ENCODE data around the gene LURAP1L. TPM values are rescaled to one million over a fixed set of nuclear protein-coding genes. Genes with fewer than 3 reads are reported as not detected.

The LURAP1L gene
- total RNA-seq, 1 experiment from 2014 or later: 1.7 TPM

GRCh38 chr9:12851341-12852090, 76.7 kb downstream of the LURAP1L start:
- Mint-ChIP-seq H3K4me1 (peaks cover 8% of the 10 kb centered on the region), H3K36me3 (no peaks in the 10 kb centered on the region), H3K4me3 (no peak overlapping the region), H3K27ac (no peak overlapping the region), H3K9me3 (peaks cover 13% of the 10 kb centered on the region), H3K27me3 (ENCODE audit: low read depth) (no peaks in the 10 kb centered on the region; the same call in 1 of the 2 replicates)
- TF ChIP-seq NR1H2 (CRISPR knock-in tag; IDR thresholded peaks at IDR 0.05) (no peak), CBFB (CRISPR knock-in tag; IDR thresholded peaks at IDR 0.05; ENCODE audit: low read depth) (no peak), JAZF1 (CRISPR knock-in tag; IDR thresholded peaks at IDR 0.05) (no peak)
- ChIA-PET POLR2A (no interaction called here), CTCF (interaction anchor here (0.8 kb wide), 1 partner anchor 33 kb away, joined by 3 read pairs; no protein-coding TSS in a partner anchor)
- no peak for DNase-seq (ENCODE audit: low spot score)
- no peak for ATAC-seq

GRCh38 chr9:12853051-12853450, 78.2 kb downstream of the LURAP1L start:
- Mint-ChIP-seq H3K36me3 (no peaks in the 10 kb centered on the region), H3K4me3 (no peak overlapping the region), H3K27me3 (ENCODE audit: low read depth) (no peaks in the 10 kb centered on the region; the same call in 1 of the 2 replicates), H3K9me3 (peaks cover 3% of the 10 kb centered on the region), H3K27ac (no peak overlapping the region), H3K4me1 (peaks cover 16% of the 10 kb centered on the region)
- POLR2A ChIA-PET: no interaction called here
- CTCF ChIA-PET: no interaction called here
- ATAC-seq (no peak), DNase-seq (ENCODE audit: low spot score) (no peak)
- TF ChIP-seq JUN (CRISPR knock-in tag; IDR thresholded peaks at IDR 0.05): no peak
- TF ChIP-seq ZNF263 (CRISPR knock-in tag; IDR thresholded peaks at IDR 0.05; ENCODE audit: low read depth): no peak

DNA sequence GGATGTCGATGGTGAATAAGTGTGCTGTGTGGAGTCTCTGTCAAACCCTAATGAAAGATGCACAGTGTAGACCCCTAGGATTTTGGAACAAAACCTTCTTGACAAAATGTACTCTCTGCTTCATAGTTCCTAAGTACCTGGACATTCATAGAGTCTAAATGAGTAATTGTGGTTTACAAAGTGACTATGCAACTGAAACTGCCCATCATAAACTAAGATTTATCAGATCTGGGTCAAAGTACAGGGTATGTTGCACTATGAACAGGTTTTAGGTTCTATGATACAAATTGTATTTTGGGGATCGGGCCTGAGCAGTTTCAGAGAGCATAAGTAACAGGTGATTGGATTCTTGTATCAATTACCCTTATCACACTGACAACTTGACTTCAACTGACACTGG, 79.4 kb downstream of the LURAP1L start:
- Mint-ChIP-seq H3K9me3 (no peaks in the 10 kb centered on the region), H3K36me3 (no peaks in the 10 kb centered on the region), H3K27me3 (ENCODE audit: low read depth) (no peaks in the 10 kb centered on the region; the same call in 1 of the 2 replicates), H3K4me1 (peaks cover 16% of the 10 kb centered on the region), H3K27ac (no peak overlapping the region), H3K4me3 (no peak overlapping the region)
- no peak for DNase-seq (ENCODE audit: low spot score)
- POLR2A ChIA-PET: no interaction called here
- CTCF ChIA-PET: no interaction called here
- no peak for ATAC-seq
- TF ChIP-seq, protein P1, sequence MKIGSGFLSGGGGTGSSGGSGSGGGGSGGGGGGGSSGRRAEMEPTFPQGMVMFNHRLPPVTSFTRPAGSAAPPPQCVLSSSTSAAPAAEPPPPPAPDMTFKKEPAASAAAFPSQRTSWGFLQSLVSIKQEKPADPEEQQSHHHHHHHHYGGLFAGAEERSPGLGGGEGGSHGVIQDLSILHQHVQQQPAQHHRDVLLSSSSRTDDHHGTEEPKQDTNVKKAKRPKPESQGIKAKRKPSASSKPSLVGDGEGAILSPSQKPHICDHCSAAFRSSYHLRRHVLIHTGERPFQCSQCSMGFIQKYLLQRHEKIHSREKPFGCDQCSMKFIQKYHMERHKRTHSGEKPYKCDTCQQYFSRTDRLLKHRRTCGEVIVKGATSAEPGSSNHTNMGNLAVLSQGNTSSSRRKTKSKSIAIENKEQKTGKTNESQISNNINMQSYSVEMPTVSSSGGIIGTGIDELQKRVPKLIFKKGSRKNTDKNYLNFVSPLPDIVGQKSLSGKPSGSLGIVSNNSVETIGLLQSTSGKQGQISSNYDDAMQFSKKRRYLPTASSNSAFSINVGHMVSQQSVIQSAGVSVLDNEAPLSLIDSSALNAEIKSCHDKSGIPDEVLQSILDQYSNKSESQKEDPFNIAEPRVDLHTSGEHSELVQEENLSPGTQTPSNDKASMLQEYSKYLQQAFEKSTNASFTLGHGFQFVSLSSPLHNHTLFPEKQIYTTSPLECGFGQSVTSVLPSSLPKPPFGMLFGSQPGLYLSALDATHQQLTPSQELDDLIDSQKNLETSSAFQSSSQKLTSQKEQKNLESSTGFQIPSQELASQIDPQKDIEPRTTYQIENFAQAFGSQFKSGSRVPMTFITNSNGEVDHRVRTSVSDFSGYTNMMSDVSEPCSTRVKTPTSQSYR (CRISPR knock-in tag; IDR thresholded peaks at IDR 0.05): no peak
- TF ChIP-seq, protein P2, sequence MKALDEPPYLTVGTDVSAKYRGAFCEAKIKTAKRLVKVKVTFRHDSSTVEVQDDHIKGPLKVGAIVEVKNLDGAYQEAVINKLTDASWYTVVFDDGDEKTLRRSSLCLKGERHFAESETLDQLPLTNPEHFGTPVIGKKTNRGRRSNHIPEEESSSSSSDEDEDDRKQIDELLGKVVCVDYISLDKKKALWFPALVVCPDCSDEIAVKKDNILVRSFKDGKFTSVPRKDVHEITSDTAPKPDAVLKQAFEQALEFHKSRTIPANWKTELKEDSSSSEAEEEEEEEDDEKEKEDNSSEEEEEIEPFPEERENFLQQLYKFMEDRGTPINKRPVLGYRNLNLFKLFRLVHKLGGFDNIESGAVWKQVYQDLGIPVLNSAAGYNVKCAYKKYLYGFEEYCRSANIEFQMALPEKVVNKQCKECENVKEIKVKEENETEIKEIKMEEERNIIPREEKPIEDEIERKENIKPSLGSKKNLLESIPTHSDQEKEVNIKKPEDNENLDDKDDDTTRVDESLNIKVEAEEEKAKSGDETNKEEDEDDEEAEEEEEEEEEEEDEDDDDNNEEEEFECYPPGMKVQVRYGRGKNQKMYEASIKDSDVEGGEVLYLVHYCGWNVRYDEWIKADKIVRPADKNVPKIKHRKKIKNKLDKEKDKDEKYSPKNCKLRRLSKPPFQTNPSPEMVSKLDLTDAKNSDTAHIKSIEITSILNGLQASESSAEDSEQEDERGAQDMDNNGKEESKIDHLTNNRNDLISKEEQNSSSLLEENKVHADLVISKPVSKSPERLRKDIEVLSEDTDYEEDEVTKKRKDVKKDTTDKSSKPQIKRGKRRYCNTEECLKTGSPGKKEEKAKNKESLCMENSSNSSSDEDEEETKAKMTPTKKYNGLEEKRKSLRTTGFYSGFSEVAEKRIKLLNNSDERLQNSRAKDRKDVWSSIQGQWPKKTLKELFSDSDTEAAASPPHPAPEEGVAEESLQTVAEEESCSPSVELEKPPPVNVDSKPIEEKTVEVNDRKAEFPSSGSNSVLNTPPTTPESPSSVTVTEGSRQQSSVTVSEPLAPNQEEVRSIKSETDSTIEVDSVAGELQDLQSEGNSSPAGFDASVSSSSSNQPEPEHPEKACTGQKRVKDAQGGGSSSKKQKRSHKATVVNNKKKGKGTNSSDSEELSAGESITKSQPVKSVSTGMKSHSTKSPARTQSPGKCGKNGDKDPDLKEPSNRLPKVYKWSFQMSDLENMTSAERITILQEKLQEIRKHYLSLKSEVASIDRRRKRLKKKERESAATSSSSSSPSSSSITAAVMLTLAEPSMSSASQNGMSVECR (CRISPR knock-in tag; IDR thresholded peaks at IDR 0.05; ENCODE audit: borderline replicate concordance): no peak
- TF ChIP-seq NR2C2 (CRISPR knock-in tag; IDR thresholded peaks at IDR 0.05) (no peak), GABPB1 (CRISPR knock-in tag; IDR thresholded peaks at IDR 0.05) (no peak), USF1 (CRISPR knock-in tag; IDR thresholded peaks at IDR 0.05) (no peak), TCF7 (CRISPR knock-in tag; IDR thresholded peaks at IDR 0.05; ENCODE audit: low read depth) (no peak), PRRX2 (CRISPR knock-in tag; IDR thresholded peaks at IDR 0.05) (no peak)
- TF ChIP-seq, protein P3, sequence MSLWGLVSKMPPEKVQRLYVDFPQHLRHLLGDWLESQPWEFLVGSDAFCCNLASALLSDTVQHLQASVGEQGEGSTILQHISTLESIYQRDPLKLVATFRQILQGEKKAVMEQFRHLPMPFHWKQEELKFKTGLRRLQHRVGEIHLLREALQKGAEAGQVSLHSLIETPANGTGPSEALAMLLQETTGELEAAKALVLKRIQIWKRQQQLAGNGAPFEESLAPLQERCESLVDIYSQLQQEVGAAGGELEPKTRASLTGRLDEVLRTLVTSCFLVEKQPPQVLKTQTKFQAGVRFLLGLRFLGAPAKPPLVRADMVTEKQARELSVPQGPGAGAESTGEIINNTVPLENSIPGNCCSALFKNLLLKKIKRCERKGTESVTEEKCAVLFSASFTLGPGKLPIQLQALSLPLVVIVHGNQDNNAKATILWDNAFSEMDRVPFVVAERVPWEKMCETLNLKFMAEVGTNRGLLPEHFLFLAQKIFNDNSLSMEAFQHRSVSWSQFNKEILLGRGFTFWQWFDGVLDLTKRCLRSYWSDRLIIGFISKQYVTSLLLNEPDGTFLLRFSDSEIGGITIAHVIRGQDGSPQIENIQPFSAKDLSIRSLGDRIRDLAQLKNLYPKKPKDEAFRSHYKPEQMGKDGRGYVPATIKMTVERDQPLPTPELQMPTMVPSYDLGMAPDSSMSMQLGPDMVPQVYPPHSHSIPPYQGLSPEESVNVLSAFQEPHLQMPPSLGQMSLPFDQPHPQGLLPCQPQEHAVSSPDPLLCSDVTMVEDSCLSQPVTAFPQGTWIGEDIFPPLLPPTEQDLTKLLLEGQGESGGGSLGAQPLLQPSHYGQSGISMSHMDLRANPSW (CRISPR knock-in tag; conservative IDR thresholded peaks at IDR 0.05; ENCODE audit: low read depth): no peak
- TF ChIP-seq, protein P4, sequence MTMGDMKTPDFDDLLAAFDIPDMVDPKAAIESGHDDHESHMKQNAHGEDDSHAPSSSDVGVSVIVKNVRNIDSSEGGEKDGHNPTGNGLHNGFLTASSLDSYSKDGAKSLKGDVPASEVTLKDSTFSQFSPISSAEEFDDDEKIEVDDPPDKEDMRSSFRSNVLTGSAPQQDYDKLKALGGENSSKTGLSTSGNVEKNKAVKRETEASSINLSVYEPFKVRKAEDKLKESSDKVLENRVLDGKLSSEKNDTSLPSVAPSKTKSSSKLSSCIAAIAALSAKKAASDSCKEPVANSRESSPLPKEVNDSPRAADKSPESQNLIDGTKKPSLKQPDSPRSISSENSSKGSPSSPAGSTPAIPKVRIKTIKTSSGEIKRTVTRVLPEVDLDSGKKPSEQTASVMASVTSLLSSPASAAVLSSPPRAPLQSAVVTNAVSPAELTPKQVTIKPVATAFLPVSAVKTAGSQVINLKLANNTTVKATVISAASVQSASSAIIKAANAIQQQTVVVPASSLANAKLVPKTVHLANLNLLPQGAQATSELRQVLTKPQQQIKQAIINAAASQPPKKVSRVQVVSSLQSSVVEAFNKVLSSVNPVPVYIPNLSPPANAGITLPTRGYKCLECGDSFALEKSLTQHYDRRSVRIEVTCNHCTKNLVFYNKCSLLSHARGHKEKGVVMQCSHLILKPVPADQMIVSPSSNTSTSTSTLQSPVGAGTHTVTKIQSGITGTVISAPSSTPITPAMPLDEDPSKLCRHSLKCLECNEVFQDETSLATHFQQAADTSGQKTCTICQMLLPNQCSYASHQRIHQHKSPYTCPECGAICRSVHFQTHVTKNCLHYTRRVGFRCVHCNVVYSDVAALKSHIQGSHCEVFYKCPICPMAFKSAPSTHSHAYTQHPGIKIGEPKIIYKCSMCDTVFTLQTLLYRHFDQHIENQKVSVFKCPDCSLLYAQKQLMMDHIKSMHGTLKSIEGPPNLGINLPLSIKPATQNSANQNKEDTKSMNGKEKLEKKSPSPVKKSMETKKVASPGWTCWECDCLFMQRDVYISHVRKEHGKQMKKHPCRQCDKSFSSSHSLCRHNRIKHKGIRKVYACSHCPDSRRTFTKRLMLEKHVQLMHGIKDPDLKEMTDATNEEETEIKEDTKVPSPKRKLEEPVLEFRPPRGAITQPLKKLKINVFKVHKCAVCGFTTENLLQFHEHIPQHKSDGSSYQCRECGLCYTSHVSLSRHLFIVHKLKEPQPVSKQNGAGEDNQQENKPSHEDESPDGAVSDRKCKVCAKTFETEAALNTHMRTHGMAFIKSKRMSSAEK (CRISPR knock-in tag; IDR thresholded peaks at IDR 0.05; ENCODE audit: borderline replicate concordance): no peak
- TF ChIP-seq, protein P5, sequence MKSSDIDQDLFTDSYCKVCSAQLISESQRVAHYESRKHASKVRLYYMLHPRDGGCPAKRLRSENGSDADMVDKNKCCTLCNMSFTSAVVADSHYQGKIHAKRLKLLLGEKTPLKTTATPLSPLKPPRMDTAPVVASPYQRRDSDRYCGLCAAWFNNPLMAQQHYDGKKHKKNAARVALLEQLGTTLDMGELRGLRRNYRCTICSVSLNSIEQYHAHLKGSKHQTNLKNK (CRISPR knock-in tag; IDR thresholded peaks at IDR 0.05): no peak

Data from WTC11 (cell line).